Stimulated activated CD4-positive, alpha-beta T cell treated with anti-CD3 and anti-CD28 coated beads, TNF-alpha, amount 100 ng/mL, for 1 hour (primary cell): ENCODE data around the gene TNF.

Experiments used
- DNase-seq, 3 donors: peaks; one replicate each; pipeline ENCODE4 v3.0.0-alpha.2; 2020; ENCODE audit warnings: low read depth in 3 of 3, low spot score in 1 of 3

Gene TNF

DNA sequence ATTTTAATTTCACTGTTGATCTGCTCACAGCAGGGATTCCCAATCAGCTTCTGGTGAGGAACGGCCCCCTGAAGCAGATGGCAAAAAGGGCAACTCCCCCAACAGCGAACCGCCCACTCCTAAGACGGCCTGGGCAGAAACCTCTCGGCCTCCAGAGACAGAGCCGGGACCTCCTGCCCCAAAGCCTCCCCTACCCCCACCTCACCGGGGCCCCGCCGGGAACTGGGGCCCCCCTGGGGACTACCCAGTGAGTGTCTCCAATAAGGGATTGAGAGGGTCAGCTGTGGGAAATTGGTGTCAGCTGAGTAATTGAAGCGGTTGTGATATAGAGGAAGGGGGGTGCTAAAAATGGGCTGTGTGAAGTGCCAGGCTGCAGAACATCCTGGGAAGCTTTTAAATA, 51.6 kb downstream of the TNF start:
- DNase-seq: no peak

GRCh38 chr6:31627690-31628287, 52.4 kb downstream of the TNF start:
- DNase-seq: no peak
